ACHN (cell line): ENCODE results near the gene DLGAP1.

Source experiments
- DNase-seq: peaks from one replicate; pipeline ENCODE4 v3.0.0-alpha.2; 2015
- in situ Hi-C: cut with HindIII; loops from 2 replicates; pipeline ENCODE4 v1.10.0; 2017; ENCODE audit warnings: low sequenced_read_pairs, low pct_ligation_motif_present, low pct_unique_long_range_greater_than_20kb

Gene DLGAP1

DNA sequence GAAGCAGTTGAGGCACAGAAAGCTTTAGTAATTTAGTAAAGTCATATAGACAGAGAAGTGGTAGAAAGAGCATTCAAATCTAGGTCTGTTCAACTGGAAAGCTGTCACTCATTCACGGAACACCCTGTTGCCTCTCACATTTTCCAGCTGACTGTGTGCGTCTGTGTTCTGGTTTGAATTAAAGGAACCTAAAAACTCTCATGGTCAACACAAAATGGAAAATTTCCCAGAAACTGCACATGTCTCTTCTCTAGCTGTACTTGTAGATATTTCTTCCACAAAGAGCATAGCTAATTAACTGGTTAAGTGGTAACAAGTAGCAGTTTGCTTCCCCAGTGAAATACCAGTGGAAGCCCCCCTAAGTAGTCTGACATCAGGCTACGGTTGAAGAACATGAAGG lies 614.3 kb downstream of the DLGAP1 start:
- in situ Hi-C loops = no loop called here
- no peak for DNase-seq

DNA sequence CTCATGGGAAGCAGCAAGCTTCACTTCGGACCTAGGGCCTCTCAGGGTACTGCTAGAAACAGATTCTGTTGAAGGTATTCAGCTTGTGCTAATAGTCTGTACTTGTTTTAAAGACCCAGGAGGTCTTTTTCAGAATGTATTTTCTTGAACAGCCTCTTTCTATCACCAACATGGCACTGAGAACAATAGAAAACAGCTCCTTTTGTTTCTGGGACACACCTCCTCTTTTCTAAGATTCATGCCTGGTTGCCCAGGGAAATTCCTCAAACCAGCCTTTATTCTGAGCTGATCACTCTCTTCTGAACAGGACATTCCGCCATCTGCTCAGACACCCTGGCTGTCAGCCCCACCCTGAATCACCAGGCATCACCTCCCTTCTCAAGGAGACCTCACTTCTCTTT lies 615.5 kb downstream of the DLGAP1 start:
- DNase-seq = no peak

DNA sequence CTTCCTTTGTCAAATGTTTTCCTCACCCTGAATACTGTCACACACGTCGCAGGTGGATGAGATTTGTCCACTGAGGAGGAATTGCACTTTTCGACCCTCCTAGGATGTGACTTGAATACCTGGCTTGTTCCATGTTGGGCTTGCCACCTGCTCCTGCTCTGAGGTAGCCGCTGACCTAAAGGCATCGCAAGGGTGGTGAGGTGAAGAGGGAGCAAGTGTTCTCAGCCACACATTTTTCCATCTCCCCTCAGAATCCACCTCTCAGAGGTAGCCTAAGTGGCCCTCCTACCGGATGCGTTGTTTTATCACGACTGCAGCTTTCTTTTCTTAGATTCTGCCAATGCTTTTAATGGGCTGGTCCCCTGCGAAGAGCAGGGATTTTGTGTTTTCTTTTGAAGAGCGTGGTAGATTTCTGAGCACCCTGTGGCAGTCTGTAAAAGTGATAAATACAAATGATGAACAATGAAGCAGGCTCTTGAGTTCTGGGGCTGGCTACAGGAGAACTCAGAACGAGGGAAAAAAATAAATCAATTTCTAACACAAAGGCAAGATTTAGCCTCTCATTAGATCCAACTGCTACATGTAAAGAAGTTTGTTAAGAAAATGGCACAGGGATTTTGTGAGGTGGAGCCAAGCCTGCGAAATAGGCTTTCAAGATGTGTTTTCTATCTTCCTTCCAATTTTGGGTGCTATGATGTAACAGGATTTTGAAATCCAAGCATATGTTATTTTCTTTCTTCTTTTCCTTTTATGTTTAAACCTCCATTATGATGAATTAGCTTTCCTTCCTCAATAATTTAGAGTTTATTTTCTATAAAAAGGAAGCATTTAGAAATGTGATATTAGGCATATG lies 618.4 kb downstream of the DLGAP1 start:
- no peak for DNase-seq
- in situ Hi-C loops = no loop called here

More for the DNA sequence above, 615.5 kb downstream of the DLGAP1 start:
- in situ Hi-C loops = no loop called here

DNA sequence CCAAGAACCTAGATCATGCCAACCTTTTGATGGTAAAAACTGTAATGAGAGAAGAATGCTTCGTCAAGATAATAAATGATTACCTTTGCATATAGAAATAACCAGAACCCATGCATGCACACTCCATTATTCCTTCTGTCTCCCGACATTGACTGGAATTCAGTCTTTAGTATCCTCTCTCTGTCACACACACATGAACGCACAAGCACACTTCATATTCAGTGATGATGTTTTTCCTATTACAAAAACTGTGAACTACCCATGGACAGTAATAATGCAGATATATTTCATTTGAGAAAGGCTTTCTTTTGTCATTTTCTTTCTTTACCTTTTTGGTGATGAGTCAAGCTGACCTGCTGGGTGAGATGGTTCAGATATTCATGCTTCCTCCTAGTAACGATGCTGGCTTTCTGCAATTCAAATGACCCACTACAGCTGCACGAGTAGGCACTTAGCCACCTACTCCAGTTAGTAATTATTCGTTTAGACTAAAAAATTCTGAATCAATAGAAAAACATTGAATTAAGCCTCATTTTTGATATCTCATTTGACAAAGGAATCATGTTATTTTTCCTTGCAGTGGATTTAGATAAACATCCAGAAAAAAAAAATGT lies 623.0 kb downstream of the DLGAP1 start:
- DNase-seq = no peak
- in situ Hi-C loops = no loop called here

DNA sequence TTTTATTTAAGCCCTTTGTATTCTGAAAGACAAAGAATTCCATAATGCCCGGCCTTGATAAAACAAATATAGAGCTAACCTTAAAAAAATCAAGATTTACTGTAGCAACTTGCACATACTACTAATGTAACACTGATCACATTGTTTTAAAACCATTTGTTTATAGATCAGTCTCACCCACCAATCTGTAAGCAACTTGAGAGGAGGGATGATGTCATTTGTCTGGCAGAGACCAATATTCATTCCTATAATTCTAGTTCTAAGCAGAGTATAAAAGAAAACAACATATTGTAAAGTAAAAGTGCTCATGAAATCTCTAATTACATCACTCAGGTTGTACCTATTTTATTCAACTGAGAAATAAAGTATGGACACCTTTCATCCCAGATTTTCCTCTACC lies 624.5 kb downstream of the DLGAP1 start:
- DNase-seq = no peak
- in situ Hi-C loops = no loop called here

DNA sequence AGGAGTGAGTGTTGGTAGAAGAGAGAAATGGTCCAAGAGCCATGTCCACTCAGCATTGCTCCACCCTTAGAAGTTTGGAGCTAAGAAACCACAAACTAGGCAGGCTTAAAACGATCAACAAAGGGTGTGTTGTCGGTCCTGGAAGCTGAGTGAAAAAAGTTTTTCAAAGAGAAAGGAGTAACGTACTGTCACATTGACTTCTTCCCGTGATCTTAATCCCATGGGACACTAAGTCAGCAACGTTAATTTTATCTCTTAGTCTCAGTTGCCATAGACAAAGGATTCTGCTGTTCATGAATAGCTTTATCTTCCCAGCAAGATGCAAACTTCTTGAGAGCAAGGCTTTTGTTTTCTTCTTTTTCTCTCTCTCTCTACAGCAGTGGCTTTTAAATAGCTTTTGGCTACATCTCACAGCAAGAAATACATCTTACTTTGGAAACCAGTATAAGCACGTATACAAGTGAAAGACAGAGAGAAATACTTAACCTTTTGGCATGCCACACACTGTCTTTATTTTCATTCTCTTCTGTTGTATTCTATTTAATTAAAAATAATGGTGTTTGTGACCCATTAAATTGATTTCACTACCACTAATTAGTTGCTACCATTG lies 627.8 kb downstream of the DLGAP1 start:
- DNase-seq = no peak
- in situ Hi-C loops = no loop called here

DNA sequence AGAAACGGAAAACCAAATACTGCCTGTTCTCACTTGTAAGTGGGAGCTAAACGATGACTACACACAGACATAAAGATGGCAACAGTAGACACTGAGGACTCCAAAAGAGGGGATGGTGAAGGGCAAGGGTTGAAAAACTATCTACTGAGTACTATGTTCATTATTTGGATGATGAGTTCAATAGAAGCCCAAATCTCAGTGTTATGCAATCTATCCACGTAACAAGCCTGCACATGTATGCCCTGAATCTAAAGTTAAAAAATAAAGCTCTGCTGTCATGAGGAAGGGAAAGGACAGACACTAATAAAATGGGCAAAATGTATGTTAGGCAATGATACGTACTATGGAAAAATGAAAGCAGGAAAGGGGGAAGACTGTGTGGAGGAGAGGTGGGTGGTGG lies 629.1 kb downstream of the DLGAP1 start:
- in situ Hi-C loops = no loop called here
- no peak for DNase-seq

DNA sequence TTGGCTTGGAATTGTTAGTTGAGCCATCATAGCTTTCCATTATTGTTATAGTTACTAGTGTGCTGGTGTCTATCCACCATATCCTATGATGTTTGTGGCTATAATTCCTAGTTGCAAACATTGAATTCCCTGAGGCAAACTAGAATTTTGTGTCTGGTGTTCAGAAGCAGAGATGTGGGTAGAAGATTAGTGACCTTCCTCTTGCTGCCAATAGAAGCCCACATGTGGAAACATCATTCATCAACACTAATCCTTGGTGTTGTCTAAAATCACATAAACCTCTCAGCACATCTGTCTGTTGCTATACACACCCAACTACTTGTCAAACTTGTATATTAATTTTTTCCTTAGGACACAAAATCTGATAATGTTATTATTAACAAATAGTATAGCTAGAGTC lies 631.0 kb downstream of the DLGAP1 start:
- in situ Hi-C loops = no loop called here
- DNase-seq = no peak

DNA sequence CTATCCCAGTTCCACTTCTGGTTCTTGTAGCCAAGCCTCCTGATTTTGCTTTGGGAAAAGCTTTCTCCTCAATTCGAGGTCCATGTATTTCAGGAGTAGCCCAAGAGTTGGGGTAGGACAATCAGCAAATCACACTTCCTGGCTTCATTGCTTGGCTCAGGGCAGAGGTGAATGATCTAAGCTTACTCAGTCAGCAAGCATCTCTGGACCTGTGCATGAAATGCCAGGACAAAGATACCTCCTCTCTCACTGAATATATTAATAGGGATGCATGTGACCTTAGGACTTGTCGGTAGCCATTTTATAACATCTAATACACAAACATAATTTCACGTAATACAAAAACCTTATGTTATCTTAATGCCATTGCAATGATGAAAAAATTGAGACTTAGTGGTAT lies 632.0 kb downstream of the DLGAP1 start:
- in situ Hi-C loops = no loop called here
- DNase-seq = no peak

DNA sequence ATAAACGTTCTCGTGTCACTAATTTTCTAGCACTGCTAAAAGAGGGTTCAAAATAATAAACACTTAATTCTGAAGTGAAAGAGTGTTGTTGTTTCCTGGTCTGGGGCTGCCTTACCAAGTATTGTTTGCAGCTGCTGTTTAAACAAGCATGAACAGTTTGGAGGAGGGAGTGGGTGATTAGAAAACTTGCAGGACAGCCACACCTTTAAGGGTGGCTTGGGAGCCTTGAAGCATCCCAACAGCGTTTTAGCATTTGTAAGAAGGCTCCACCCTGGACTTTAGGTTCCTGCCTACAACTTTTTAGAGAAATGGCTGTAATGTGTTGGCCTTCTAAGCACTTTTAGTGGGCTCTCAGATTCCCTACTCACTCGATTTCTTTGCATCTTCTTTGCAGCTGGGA lies 633.6 kb downstream of the DLGAP1 start:
- no peak for DNase-seq

DNA sequence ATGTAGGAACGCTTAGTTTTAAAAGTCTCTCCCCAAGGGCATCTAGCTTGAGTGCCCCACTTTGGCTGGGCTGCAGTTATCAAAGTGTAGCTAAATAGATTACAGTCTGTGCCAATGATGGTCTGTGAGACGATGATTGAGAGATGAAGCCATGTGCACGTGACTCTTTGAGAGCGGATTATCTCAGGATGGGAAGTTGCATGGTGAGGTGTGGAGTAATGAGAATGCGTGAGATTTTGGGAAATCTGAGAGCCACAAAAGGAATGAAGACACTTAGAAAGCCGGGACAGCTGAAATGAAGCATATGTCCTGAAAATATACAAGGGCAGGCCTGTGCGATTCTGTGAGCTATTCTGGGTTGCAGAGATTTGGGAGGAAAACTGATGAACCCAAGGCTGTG lies 635.1 kb downstream of the DLGAP1 start:
- in situ Hi-C loops = no loop called here
- no peak for DNase-seq

More for the DNA sequence above, 633.6 kb downstream of the DLGAP1 start:
- in situ Hi-C loops = no loop called here

DNA sequence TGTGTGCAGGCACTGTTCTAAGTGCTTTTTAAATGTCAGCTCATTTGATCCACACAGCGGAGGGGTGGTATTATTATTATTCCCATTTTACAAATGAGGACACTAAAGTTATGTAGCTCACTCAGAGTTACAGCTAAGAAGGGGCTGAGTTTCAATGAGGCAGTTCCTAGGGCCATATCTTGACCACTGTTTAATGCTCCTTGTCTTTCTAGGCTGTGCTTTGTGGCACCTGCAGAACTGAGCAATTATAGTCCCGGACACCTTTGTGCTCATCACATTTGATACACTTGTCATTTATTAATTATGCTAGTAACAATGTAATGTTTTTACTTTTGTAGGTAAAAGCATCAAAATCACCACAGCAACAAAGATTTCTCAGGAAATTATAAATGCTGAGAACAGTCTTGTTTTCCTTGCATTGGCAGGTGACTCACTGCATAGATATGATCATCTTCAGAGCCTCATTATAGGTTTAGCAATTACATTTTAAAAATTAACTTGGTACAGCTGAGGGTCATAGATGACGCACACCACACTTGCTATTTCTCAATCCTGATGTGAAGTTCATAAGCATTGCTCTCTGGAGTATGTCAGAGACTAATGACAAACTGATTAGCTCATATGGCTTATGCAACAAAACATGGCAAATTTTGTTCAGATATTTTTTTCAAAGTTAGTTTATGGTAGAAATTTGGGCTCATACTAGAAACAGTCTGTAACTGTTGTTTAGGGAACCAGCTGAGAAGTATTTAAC lies 638.3 kb downstream of the DLGAP1 start:
- DNase-seq = peak; percentile 93
- in situ Hi-C loops = no loop called here

DNA sequence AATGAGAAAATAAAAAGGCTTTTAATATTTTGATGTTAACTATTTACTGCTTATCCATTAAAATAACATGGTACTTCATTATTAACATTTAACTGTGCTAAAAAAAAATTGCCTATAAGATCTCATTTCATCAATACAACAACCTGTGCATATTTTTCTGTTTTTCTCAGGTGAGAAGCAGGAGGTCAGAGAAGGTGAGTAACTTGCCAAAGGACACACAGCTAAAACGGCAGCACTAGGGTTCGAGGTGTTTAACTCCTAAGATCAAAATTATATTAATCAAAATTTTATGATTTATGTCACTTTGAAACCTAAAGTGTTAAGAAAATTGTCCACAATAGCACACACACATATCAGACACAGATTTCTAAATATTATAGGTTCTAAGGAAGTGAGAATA lies 639.1 kb downstream of the DLGAP1 start:
- in situ Hi-C loops = no loop called here
- DNase-seq = no peak

DNA sequence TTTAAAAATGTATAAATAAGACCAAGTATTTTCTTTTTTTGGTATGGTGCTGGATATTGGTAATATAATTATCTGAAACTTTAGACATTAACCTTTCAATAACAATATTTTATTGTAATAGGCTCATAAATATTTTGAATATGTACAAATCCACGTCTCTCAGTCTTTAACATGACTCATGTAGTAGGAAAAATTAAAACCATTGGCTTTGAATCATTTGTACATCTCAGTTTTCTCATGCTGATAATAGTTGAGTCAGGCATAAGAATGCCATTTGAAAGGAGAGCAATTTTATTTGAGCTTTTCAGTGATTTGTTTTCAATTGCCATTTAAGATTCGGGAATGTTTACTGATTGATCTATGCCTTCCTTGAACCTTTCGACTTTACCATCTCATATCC lies 640.3 kb downstream of the DLGAP1 start:
- in situ Hi-C loops = no loop called here
- DNase-seq = no peak

DNA sequence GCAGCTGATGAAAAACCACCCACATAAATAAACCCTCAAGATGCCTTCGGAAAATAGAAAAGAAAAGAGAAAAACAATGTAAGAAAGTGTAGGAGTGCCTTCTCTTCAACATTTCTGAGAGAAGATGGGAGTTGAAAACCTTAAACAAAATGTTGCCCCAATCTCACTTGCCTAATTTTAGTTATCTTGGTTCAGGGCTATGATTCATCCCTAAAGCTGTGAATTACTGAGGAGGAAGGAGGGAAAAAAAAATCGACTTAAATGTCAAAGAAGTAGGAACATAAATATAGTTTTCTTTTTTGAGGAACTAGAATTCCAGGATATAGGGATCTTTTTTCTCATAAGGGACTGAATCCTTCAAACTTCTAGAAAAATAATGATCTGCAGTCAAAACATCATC lies 644.8 kb downstream of the DLGAP1 start:
- in situ Hi-C loops = no loop called here

DNA sequence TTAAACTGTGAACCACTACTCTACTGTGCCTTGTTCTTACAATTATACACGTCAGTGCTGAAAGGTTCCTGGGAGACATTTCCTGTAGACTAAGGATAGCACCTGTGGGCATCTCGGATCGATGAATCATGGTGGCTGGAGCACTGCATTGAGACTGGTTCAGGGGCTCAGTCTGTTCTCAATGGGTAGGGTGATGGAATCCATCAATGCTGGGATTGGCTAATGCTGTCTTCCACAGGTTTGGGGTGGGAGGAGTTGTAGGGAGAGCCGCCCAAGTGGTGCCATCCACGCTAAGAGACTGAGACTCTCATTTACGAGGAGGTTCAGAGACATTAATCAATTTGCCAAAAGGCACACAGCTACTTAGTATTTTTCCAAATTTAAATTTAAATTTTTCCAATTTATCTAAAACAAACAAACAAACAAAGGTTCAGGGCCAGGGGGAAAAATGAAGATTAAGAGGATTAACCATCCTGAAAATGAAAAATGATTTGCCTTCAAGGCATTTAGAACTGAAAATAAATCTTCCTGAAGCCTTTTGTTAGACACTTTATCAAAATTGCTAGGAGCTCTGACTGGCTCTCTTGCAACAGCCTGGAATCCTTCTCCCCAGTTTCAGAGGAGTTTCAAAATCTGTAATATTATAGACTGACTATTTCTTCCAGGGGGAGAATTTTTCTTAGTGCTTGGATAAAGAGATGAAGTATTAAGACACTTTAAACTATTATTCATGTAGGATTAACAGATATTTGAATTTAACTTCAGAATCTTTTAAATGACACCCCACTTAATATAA lies 645.9 kb downstream of the DLGAP1 start:
- in situ Hi-C loops = no loop called here
- no peak for DNase-seq

More for the DNA sequence above, 644.8 kb downstream of the DLGAP1 start:
- no peak for DNase-seq

DNA sequence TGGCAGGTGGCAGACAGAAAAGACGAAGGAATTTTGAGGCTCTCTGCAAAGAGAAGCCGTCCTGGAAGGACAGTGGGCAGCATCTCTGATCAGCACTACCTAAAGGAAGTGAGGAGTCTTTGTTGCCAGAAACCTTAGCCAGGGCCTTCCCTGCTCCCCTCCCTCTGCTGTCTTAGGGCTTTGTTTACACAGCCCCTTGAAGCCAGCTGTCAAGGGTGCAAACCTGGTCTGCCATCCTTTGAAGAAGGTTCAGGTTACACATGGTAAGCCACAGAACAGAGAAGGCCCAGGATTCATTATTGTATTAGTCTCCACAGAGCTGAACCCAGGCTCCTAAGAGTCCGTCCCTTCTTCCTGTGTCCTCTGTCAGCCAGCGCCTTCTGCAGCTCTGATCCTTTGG lies 648.5 kb downstream of the DLGAP1 start:
- no peak for DNase-seq
- in situ Hi-C loops = no loop called here

DNA sequence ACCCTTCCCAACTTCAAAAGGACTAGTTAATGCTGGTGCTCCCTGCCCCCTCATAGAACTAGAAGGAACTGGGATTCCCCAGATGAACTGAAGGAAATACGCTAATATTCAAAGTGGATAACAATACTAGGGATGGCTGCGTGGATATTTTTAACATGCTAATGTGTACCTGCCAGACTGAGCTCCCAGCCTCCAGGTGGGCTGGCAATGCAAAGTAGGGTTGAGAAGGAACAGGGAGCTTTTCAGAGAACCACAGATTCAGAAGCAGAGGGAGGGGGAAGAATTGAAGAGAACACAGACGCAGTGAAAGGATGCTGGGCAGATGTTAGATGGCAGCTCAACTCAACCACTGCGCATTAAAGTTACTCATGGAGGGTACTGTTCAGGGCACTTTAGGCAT lies 650.8 kb downstream of the DLGAP1 start:
- no peak for DNase-seq
- in situ Hi-C loops = no loop called here
